ENCODE measurements around the gene NXPH3.
A peak's percentile ranks its signal among the peaks of the same experiment; 100 is the strongest.
"Not testable (repeated sequence)": the region's sequence is repeated elsewhere in the genome, so short reads cannot be mapped to it uniquely, and the experiment has no call there.

NXPH3 gene

GRCh38 chr17:49554694-49555494 is 20.8 kb upstream of the NXPH3 start:
- no peak for DNase-seq (ENCODE audit: low read depth)

GRCh38 chr17:49555495-49556222 is 20.0 kb upstream of the NXPH3 start:
- DNase-seq (ENCODE audit: low read depth) = no peak

GRCh38 chr17:49556223-49556943 is 19.3 kb upstream of the NXPH3 start:
- peak; percentile 76 for DNase-seq (ENCODE audit: low read depth)

GRCh38 chr17:49557312-49558024 is 18.2 kb upstream of the NXPH3 start:
- no peak for DNase-seq (ENCODE audit: low read depth)

GRCh38 chr17:49564638-49565037 is 11.0 kb upstream of the NXPH3 start:
- DNase-seq (ENCODE audit: low read depth) = no peak

GRCh38 chr17:49565948-49566491 is 9.7 kb upstream of the NXPH3 start:
- no peak for DNase-seq (ENCODE audit: low read depth)

GRCh38 chr17:49566668-49567071 is 9.0 kb upstream of the NXPH3 start:
- DNase-seq (ENCODE audit: low read depth) = no peak

- DNase-seq (ENCODE audit: low read depth) = no peak
Measured at GRCh38 chr17:49567104-49567521, 8.6 kb upstream of the NXPH3 start.

GRCh38 chr17:49567871-49568694 is 7.6 kb upstream of the NXPH3 start:
- peak; percentile 82 for DNase-seq (ENCODE audit: low read depth)

- DNase-seq (ENCODE audit: low read depth) = not testable (repeated sequence)
Measured at GRCh38 chr17:49568695-49569047, 7.0 kb upstream of the NXPH3 start.

GRCh38 chr17:49570540-49571242 is 5.0 kb upstream of the NXPH3 start:
- no peak for DNase-seq (ENCODE audit: low read depth)

- no peak for DNase-seq (ENCODE audit: low read depth)
Measured at GRCh38 chr17:49571283-49571682, 4.4 kb upstream of the NXPH3 start.

GRCh38 chr17:49571764-49572163 is 3.9 kb upstream of the NXPH3 start:
- DNase-seq (ENCODE audit: low read depth) = no peak

GRCh38 chr17:49572226-49572625 is 3.4 kb upstream of the NXPH3 start:
- no peak for DNase-seq (ENCODE audit: low read depth)

- DNase-seq (ENCODE audit: low read depth) = no peak
Measured at GRCh38 chr17:49572806-49573420, 2.8 kb upstream of the NXPH3 start.

- no peak for DNase-seq (ENCODE audit: low read depth)
Measured at GRCh38 chr17:49573510-49574322, 2.0 kb upstream of the NXPH3 start.

- no peak for DNase-seq (ENCODE audit: low read depth)
Measured at GRCh38 chr17:49574323-49574781, 1.3 kb upstream of the NXPH3 start.

- DNase-seq (ENCODE audit: low read depth) = no peak
Measured at GRCh38 chr17:49574945-49575678, 559 bp upstream of the NXPH3 start.

Data from stimulated activated CD8-positive, alpha-beta memory T cell treated with anti-CD3 and anti-CD28 coated beads, Interleukin-7, amount 100 ng/mL, for 24 hours (primary cell).